GM23338 (cell line): ENCODE measurements around the gene TBC1D17. TPM values are rescaled to one million over a fixed set of nuclear protein-coding genes. Genes with fewer than 3 reads are reported as not detected.

Source experiments
- ATAC-seq: fragments of 200-7000 bp; cut with Tn5 transposase; 3 replicates; pipeline ENCODE4 v1.9.1; 2020
- DNase-seq: peaks from one replicate; pipeline ENCODE4 v3.0.0-alpha.2; 2015; ENCODE audit warnings: low spot score
- H2AFZ ChIP-seq: fragments of 200-600 bp; sonication (generic); 2 replicates; pipeline ENCODE4 v1.8.0; 2016; ENCODE audit warnings: antibody characterized with exemption, mild to moderate bottlenecking, moderate library complexity
- H3F3A ChIP-seq: fragments of 200-600 bp; sonication (generic); replicated peaks from 2 replicates; pipeline ENCODE4 v1.8.0; 2017; ENCODE audit warnings: antibody characterized with exemption, mixed run types, low read depth
- H3K27ac ChIP-seq: fragments of 200-600 bp; sonication (generic); 2 replicates; pipeline ENCODE4 v1.6.1; 2016; ENCODE audit warnings: low read depth
- H3K27me3 ChIP-seq: fragments of 200-600 bp; sonication (generic); 2 replicates; pipeline ENCODE4 v1.8.0; 2016; ENCODE audit warnings: mild to moderate bottlenecking, mixed run types, moderate library complexity; ENCODE audit not compliant: insufficient read depth
- H3K36me3 ChIP-seq: fragments of 200-600 bp; sonication (generic); 2 replicates; pipeline ENCODE4 v1.8.0; 2016; ENCODE audit warnings: mild to moderate bottlenecking; ENCODE audit not compliant: insufficient read depth
- H3K4me1 ChIP-seq: fragments of 200-600 bp; sonication (generic); 2 replicates; pipeline ENCODE4 v1.8.0; 2016; ENCODE audit warnings: mild to moderate bottlenecking, moderate library complexity; ENCODE audit not compliant: insufficient read depth
- H3K4me2 ChIP-seq: fragments of 200-600 bp; sonication (generic); 2 replicates; pipeline ENCODE4 v1.7.1; 2017; ENCODE audit warnings: mixed run types
- H3K4me3 ChIP-seq: fragments of 200-600 bp; sonication (generic); 2 replicates; pipeline ENCODE4 v1.6.1; 2016; ENCODE audit warnings: mixed run types
- H3K79me2 ChIP-seq: fragments of 200-600 bp; sonication (generic); replicated peaks from 2 replicates; pipeline ENCODE4 v1.8.0; 2017; ENCODE audit warnings: mild to moderate bottlenecking; ENCODE audit not compliant: insufficient read depth
- H3K9me2 ChIP-seq: fragments of 200-600 bp; sonication (generic); 2 replicates; pipeline ENCODE4 v1.8.0; 2017; ENCODE audit not compliant: insufficient read depth
- H4K20me1 ChIP-seq: fragments of 200-600 bp; sonication (generic); replicated peaks from 2 replicates; pipeline ENCODE4 v1.8.0; 2017; ENCODE audit warnings: mild to moderate bottlenecking; ENCODE audit not compliant: insufficient read depth
- H3K27ac Mint-ChIP-seq: 2 replicates; pipeline ENCODE4 v1.8.0; 2020; ENCODE audit warnings: inconsistent platforms, mild to moderate bottlenecking, moderate library complexity, mixed read lengths
- H3K27me3 Mint-ChIP-seq: 3 replicates; pipeline ENCODE4 v1.8.0; 2022; ENCODE audit warnings: low read depth, mild to moderate bottlenecking, moderate library complexity, mixed read lengths, inconsistent platforms; ENCODE audit not compliant: insufficient read depth, poor library complexity
- H3K36me3 Mint-ChIP-seq: 3 replicates; pipeline ENCODE4 v1.8.0; 2021; ENCODE audit warnings: low read depth, mild to moderate bottlenecking, inconsistent platforms, moderate library complexity, mixed read lengths
- H3K4me1 Mint-ChIP-seq: 3 replicates; pipeline ENCODE4 v1.8.0; 2020; ENCODE audit warnings: mild to moderate bottlenecking, inconsistent platforms, mixed read lengths
- H3K4me3 Mint-ChIP-seq: 3 replicates; pipeline ENCODE4 v1.8.0; 2021; ENCODE audit warnings: moderate library complexity, mild to moderate bottlenecking, inconsistent platforms, mixed read lengths
- H3K9me3 Mint-ChIP-seq: 3 replicates; pipeline ENCODE4 v1.8.0; 2020; ENCODE audit warnings: moderate library complexity, mild to moderate bottlenecking, inconsistent platforms, mixed read lengths
- CTCF ChIP-seq, 2 experiments: fragments of 200-600 bp in 1 of 2; sonication (generic) in 1 of 2; conservative IDR thresholded peaks; 2 replicates each; pipeline versions ENCODE4 v1.5.1 to v1.6.1; 2016 to 2017; ENCODE audit warnings: antibody characterized with exemption in 2 of 2, low read depth in 2 of 2, mild to moderate bottlenecking in 2 of 2, moderate library complexity in 1 of 2
- EZH2 ChIP-seq: fragments of 200-600 bp; sonication (generic); IDR thresholded peaks from one replicate; pipeline ENCODE4 v1.8.0; 2017; ENCODE audit warnings: antibody characterized with exemption, mild to moderate bottlenecking, low read depth; ENCODE audit not compliant: unreplicated experiment
- JUNB ChIP-seq: IDR thresholded peaks from one replicate; pipeline ENCODE4 v1.6.1; 2016; ENCODE audit warnings: antibody characterized with exemption; ENCODE audit not compliant: unreplicated experiment
- NANOG ChIP-seq: IDR thresholded peaks from 2 replicates; pipeline ENCODE4 v1.6.1; 2016; ENCODE audit warnings: antibody characterized with exemption, borderline replicate concordance
- POLR2AphosphoS5 ChIP-seq: IDR thresholded peaks from 2 replicates; pipeline ENCODE4 v1.6.1; 2016; ENCODE audit warnings: antibody characterized with exemption, low read depth
- ZNF114 ChIP-seq: fragments of 250-450 bp; sonication (Bioruptor Pico); IDR thresholded peaks from 2 replicates; pipeline ENCODE4 v1.5.0; 2020; ENCODE audit warnings: mild to moderate bottlenecking, moderate library complexity
- polyA plus RNA-seq: library from polyadenylated mRNA; unstranded; fragments of >200 nt; fragmentation: Nextera tagmentation; extraction: Ambion mirVana; gene quantifications from 2 replicates; pipeline ENCODE4 v1.2.1, GENCODE V29; 2016
- total RNA-seq: library from RNA; depleted of rRNA; stranded (reverse); fragments of >200 nt; shearing (Covaris generic); gene quantifications from 2 replicates; pipeline ENCODE4 v1.2.3, GENCODE V29; 2014
- TF ChIP-seq, protein P1 (sequence below): fragments of 250-450 bp; sonication (Bioruptor Pico); IDR thresholded peaks from 2 replicates; pipeline ENCODE4 v1.5.0; 2020; ENCODE audit warnings: mild to moderate bottlenecking, moderate library complexity
- TF ChIP-seq, protein P2 (sequence below): IDR thresholded peaks from 2 replicates; pipeline ENCODE4 v1.6.1; 2016; ENCODE audit warnings: antibody characterized with exemption

Gene TBC1D17
- total and polyA plus RNA-seq, 2 experiments from 2014 or later = 19.3 to 43.1 TPM

GRCh38 chr19:49863935-49864320 lies 13.6 kb upstream of the TBC1D17 start:
- H3K4me1 Mint-ChIP-seq = peaks cover 39% of the 10 kb centered on the region
- H3K27ac Mint-ChIP-seq = no peak overlapping the region
- H3K9me2 ChIP-seq = no peaks in the 10 kb centered on the region
- H3K4me1 ChIP-seq = peaks cover 13% of the 10 kb centered on the region
- no peak overlapping the region for H2AFZ ChIP-seq
- peaks cover 61% of the 10 kb centered on the region for H3K36me3 Mint-ChIP-seq
- H3F3A ChIP-seq = peaks cover 59% of the 10 kb centered on the region
- no peak for ATAC-seq
- peaks cover 33% of the 10 kb centered on the region for H3K27me3 Mint-ChIP-seq
- no peak overlapping the region for H3K27ac ChIP-seq
- H3K79me2 ChIP-seq = peaks cover 23% of the 10 kb centered on the region
- no peak overlapping the region for H3K4me3 Mint-ChIP-seq
- DNase-seq = no peak
- no peak overlapping the region for H3K4me3 ChIP-seq
- H3K4me2 ChIP-seq = no peak overlapping the region
- TF ChIP-seq, protein P1, sequence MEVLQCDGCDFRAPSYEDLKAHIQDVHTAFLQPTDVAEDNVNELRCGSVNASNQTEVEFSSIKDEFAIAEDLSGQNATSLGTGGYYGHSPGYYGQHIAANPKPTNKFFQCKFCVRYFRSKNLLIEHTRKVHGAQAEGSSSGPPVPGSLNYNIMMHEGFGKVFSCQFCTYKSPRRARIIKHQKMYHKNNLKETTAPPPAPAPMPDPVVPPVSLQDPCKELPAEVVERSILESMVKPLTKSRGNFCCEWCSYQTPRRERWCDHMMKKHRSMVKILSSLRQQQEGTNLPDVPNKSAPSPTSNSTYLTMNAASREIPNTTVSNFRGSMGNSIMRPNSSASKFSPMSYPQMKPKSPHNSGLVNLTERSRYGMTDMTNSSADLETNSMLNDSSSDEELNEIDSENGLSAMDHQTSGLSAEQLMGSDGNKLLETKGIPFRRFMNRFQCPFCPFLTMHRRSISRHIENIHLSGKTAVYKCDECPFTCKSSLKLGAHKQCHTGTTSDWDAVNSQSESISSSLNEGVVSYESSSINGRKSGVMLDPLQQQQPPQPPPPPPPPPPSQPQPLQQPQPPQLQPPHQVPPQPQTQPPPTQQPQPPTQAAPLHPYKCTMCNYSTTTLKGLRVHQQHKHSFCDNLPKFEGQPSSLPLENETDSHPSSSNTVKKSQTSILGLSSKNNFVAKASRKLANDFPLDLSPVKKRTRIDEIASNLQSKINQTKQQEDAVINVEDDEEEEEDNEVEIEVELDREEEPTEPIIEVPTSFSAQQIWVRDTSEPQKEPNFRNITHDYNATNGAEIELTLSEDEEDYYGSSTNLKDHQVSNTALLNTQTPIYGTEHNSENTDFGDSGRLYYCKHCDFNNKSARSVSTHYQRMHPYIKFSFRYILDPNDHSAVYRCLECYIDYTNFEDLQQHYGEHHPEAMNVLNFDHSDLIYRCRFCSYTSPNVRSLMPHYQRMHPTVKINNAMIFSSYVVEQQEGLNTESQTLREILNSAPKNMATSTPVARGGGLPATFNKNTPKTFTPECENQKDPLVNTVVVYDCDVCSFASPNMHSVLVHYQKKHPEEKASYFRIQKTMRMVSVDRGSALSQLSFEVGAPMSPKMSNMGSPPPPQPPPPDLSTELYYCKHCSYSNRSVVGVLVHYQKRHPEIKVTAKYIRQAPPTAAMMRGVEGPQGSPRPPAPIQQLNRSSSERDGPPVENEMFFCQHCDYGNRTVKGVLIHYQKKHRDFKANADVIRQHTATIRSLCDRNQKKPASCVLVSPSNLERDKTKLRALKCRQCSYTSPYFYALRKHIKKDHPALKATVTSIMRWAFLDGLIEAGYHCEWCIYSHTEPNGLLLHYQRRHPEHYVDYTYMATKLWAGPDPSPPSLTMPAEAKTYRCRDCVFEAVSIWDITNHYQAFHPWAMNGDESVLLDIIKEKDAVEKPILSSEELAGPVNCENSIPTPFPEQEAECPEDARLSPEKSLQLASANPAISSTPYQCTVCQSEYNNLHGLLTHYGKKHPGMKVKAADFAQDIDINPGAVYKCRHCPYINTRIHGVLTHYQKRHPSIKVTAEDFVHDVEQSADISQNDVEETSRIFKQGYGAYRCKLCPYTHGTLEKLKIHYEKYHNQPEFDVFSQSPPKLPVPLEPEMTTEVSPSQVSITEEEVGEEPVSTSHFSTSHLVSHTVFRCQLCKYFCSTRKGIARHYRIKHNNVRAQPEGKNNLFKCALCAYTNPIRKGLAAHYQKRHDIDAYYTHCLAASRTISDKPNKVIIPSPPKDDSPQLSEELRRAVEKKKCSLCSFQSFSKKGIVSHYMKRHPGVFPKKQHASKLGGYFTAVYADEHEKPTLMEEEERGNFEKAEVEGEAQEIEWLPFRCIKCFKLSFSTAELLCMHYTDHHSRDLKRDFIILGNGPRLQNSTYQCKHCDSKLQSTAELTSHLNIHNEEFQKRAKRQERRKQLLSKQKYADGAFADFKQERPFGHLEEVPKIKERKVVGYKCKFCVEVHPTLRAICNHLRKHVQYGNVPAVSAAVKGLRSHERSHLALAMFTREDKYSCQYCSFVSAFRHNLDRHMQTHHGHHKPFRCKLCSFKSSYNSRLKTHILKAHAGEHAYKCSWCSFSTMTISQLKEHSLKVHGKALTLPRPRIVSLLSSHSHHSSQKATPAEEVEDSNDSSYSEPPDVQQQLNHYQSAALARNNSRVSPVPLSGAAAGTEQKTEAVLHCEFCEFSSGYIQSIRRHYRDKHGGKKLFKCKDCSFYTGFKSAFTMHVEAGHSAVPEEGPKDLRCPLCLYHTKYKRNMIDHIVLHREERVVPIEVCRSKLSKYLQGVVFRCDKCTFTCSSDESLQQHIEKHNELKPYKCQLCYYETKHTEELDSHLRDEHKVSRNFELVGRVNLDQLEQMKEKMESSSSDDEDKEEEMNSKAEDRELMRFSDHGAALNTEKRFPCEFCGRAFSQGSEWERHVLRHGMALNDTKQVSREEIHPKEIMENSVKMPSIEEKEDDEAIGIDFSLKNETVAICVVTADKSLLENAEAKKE (CRISPR knock-in tag) = no peak
- TF ChIP-seq POLR2AphosphoS5 = no peak
- no peak for TF ChIP-seq EZH2
- TF ChIP-seq, protein P2, sequence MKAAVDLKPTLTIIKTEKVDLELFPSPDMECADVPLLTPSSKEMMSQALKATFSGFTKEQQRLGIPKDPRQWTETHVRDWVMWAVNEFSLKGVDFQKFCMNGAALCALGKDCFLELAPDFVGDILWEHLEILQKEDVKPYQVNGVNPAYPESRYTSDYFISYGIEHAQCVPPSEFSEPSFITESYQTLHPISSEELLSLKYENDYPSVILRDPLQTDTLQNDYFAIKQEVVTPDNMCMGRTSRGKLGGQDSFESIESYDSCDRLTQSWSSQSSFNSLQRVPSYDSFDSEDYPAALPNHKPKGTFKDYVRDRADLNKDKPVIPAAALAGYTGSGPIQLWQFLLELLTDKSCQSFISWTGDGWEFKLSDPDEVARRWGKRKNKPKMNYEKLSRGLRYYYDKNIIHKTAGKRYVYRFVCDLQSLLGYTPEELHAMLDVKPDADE = no peak
- TF ChIP-seq JUNB = no peak
- no peak for TF ChIP-seq ZNF114 (CRISPR knock-in tag)
- TF ChIP-seq NANOG = no peak
- no peak for TF ChIP-seq CTCF (conservative IDR thresholded peaks at IDR 0.05; ENCODE audit: low read depth in 2 of 2)
- peaks cover 21% of the 10 kb centered on the region for H4K20me1 ChIP-seq
- peaks cover 15% of the 10 kb centered on the region for H3K36me3 ChIP-seq
- peaks cover 11% of the 10 kb centered on the region for H3K9me3 Mint-ChIP-seq
- no peaks in the 10 kb centered on the region for H3K27me3 ChIP-seq
